Measurements from ENCODE around the gene DAND5. TPM values are rescaled to one million over a fixed set of nuclear protein-coding genes. Genes with fewer than 3 reads are reported as not detected.

DAND5 gene
- total and polyA plus RNA-seq, 2 of the 13 experiments (the other 11 are each of a cell fraction or from before 2014, with no cell fraction given) = 0.04 TPM; not detected in 1

DNA sequence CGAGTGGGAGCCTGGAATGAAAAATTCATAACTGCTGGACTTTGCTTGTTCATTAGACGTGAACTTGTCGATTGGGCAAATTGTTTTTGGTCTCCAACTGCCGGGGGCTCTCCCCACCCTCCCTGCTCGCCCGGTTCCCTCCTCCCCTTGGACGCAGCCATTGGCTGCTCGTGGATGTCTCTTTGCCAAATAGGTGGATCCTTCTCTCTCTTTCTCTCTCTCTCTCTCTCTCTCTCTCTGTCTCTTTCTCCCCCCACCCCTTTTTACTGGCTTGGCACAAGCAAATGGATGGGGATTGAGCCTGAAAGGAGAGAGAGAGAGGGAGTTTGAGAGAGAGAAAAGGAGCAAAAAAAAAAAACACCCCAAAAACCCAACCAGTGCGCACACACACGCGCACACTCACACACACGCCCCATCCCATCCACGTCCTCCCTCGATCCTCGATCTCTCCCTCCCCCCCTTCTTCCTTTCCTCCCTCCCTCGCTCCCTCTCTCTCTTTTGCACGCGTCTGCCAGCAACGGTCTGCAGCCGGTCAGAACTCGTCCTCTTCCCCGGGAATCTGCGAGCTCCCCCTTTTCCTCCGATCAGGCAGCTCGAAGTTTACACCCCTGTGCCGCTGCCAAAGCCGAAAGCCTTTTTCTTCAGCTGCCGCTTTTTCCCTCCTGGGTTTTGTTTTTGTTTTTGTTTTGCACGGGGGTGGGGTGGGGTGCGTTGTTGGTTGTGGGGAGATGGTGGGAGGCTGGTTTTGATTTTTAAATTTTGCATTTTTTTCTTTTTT lies 53.7 kb downstream of the DAND5 start (continued):
- TF ChIP-seq, protein P1, sequence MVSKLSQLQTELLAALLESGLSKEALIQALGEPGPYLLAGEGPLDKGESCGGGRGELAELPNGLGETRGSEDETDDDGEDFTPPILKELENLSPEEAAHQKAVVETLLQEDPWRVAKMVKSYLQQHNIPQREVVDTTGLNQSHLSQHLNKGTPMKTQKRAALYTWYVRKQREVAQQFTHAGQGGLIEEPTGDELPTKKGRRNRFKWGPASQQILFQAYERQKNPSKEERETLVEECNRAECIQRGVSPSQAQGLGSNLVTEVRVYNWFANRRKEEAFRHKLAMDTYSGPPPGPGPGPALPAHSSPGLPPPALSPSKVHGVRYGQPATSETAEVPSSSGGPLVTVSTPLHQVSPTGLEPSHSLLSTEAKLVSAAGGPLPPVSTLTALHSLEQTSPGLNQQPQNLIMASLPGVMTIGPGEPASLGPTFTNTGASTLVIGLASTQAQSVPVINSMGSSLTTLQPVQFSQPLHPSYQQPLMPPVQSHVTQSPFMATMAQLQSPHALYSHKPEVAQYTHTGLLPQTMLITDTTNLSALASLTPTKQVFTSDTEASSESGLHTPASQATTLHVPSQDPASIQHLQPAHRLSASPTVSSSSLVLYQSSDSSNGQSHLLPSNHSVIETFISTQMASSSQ (IDR thresholded peaks at IDR 0.05; ENCODE audit: low read depth) = no peak
- TF ChIP-seq, protein P1 (CRISPR knock-in tag; IDR thresholded peaks at IDR 0.05; ENCODE audit: borderline replicate concordance) = peak; percentile 38; the same call in 1 of the 2 replicates
- TF ChIP-seq RFX3 (CRISPR knock-in tag; IDR thresholded peaks at IDR 0.05) = no peak
- TF ChIP-seq JARID2 (CRISPR knock-in tag; IDR thresholded peaks at IDR 0.05; ENCODE audit: insufficient replicate concordance) = no peak
- TF ChIP-seq, protein P2, sequence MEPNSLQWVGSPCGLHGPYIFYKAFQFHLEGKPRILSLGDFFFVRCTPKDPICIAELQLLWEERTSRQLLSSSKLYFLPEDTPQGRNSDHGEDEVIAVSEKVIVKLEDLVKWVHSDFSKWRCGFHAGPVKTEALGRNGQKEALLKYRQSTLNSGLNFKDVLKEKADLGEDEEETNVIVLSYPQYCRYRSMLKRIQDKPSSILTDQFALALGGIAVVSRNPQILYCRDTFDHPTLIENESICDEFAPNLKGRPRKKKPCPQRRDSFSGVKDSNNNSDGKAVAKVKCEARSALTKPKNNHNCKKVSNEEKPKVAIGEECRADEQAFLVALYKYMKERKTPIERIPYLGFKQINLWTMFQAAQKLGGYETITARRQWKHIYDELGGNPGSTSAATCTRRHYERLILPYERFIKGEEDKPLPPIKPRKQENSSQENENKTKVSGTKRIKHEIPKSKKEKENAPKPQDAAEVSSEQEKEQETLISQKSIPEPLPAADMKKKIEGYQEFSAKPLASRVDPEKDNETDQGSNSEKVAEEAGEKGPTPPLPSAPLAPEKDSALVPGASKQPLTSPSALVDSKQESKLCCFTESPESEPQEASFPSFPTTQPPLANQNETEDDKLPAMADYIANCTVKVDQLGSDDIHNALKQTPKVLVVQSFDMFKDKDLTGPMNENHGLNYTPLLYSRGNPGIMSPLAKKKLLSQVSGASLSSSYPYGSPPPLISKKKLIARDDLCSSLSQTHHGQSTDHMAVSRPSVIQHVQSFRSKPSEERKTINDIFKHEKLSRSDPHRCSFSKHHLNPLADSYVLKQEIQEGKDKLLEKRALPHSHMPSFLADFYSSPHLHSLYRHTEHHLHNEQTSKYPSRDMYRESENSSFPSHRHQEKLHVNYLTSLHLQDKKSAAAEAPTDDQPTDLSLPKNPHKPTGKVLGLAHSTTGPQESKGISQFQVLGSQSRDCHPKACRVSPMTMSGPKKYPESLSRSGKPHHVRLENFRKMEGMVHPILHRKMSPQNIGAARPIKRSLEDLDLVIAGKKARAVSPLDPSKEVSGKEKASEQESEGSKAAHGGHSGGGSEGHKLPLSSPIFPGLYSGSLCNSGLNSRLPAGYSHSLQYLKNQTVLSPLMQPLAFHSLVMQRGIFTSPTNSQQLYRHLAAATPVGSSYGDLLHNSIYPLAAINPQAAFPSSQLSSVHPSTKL (CRISPR knock-in tag; IDR thresholded peaks at IDR 0.05) = peak; percentile 16; the same call in 1 of the 2 replicates
- TF ChIP-seq SOX6 (IDR thresholded peaks at IDR 0.05) = no peak
- TF ChIP-seq SOX6 (CRISPR knock-in tag; IDR thresholded peaks at IDR 0.05) = peak; percentile 29
- TF ChIP-seq KLF6 (CRISPR knock-in tag; IDR thresholded peaks at IDR 0.05) = 0 out of 2 replicates have a peak, but pooled peaks have one; percentile 26
- TF ChIP-seq PITX1 (CRISPR knock-in tag; IDR thresholded peaks at IDR 0.05) = peak; percentile 29; the same call in 1 of the 2 replicates
- TF ChIP-seq, protein P3, sequence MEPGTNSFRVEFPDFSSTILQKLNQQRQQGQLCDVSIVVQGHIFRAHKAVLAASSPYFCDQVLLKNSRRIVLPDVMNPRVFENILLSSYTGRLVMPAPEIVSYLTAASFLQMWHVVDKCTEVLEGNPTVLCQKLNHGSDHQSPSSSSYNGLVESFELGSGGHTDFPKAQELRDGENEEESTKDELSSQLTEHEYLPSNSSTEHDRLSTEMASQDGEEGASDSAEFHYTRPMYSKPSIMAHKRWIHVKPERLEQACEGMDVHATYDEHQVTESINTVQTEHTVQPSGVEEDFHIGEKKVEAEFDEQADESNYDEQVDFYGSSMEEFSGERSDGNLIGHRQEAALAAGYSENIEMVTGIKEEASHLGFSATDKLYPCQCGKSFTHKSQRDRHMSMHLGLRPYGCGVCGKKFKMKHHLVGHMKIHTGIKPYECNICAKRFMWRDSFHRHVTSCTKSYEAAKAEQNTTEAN (CRISPR knock-in tag; conservative IDR thresholded peaks at IDR 0.05) = peak; percentile 79; the same call in 1 of the 2 replicates
- TF ChIP-seq, protein P4, sequence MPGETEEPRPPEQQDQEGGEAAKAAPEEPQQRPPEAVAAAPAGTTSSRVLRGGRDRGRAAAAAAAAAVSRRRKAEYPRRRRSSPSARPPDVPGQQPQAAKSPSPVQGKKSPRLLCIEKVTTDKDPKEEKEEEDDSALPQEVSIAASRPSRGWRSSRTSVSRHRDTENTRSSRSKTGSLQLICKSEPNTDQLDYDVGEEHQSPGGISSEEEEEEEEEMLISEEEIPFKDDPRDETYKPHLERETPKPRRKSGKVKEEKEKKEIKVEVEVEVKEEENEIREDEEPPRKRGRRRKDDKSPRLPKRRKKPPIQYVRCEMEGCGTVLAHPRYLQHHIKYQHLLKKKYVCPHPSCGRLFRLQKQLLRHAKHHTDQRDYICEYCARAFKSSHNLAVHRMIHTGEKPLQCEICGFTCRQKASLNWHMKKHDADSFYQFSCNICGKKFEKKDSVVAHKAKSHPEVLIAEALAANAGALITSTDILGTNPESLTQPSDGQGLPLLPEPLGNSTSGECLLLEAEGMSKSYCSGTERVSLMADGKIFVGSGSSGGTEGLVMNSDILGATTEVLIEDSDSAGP (CRISPR knock-in tag; IDR thresholded peaks at IDR 0.05; ENCODE audit: borderline replicate concordance) = peak; percentile 30; the same call in 1 of the 2 replicates

All from HepG2 (cell line).